Measurements from ENCODE around the gene HNRNPUL1.

- peak in 1 of 2 donors; percentile 12 for TF ChIP-seq CTCF (conservative IDR thresholded peaks at IDR 0.05 in 1 of 2, IDR thresholded peaks at IDR 0.05 in 1 of 2; ENCODE audit: low read depth in 1 of 2, low read length in 2 of 2)
- no peak for TF ChIP-seq EZH2 (IDR thresholded peaks at IDR 0.05; ENCODE audit: low read length, missing control alignments)
These were observed at the start of gene HNRNPUL1 for GRCh38 chr19:41263850-41264580.

All from fibroblast of lung (primary cell).